22Rv1 (cell line): ENCODE results near the gene IPO13.

ENCODE experiments used
- CTCF ChIP-seq: fragments of 450-650 bp; IDR thresholded peaks from 2 replicates; pipeline ENCODE4 v1.5.1; 2017; ENCODE audit warnings: mild to moderate bottlenecking
- ZFX ChIP-seq: fragments of 450-650 bp; IDR thresholded peaks from 2 replicates; pipeline ENCODE4 v1.6.1; 2017; ENCODE audit warnings: antibody characterized with exemption, borderline replicate concordance

- TF ChIP-seq CTCF: no peak
- TF ChIP-seq ZFX: no peak
These were observed 29.3 kb downstream of the IPO13 start for GRCh38 chr1:43976045-43976444.
